Measurements from ENCODE around the gene SRRM2. TPM values are rescaled to one million over a fixed set of nuclear protein-coding genes. Genes with fewer than 3 reads are reported as not detected.

Gene SRRM2
- total RNA-seq, 6 experiments from 2014 or later, result 111 to 419 (median 289) TPM

- no peaks in the 10 kb centered on the region for H3K9me3 ChIP-seq
- TF ChIP-seq POLR2A (IDR thresholded peaks at IDR 0.05) (no peak), CTCF (IDR thresholded peaks at IDR 0.05) (no peak)
- H3K27me3 ChIP-seq, result no peaks in the 10 kb centered on the region
- DNase-seq (peak in 1 of 3 donors; percentile 17), ATAC-seq (peak in 2 of 4 donors; percentile 2 to 10)
- H3K36me3 ChIP-seq, result peaks cover 6 to 89% (median 51%) of the 10 kb centered on the region in 4 donors
- H3K4me3 ChIP-seq, result no peak overlapping the region
- intact Hi-C loops (cut with DNase I), result no loop called here
- H3K4me1 ChIP-seq, result no peaks in the 10 kb centered on the region
- no peak overlapping the region for H3K27ac ChIP-seq
- 72% methylated on average over 10 of the region's 14 CpGs for WGBS (ENCODE audit: insufficient coverage, low coverage, low lambda C conversion rate, missing lambda C conversion rate)
These were observed 17.2 kb downstream of the SRRM2 start for GRCh38 chr16:2769675-2770056.

- Histone ChIP-seq H3K4me1 (no peaks in the 10 kb centered on the region), H3K27ac (no peak overlapping the region), H3K9me3 (no peaks in the 10 kb centered on the region), H3K27me3 (no peaks in the 10 kb centered on the region), H3K4me3 (no peak overlapping the region), H3K36me3 (peaks cover 5 to 89% (median 47%) of the 10 kb centered on the region in 4 donors)
- intact Hi-C loops (cut with DNase I), result no loop called here
- no peak for TF ChIP-seq POLR2A (IDR thresholded peaks at IDR 0.05)
- TF ChIP-seq CTCF (IDR thresholded peaks at IDR 0.05), result peak in 1 of 4 donors; percentile 6
- peak in 2 of 4 donors; percentile 5 to 8 for ATAC-seq
- no CpG with 5 or more reads among the region's 32 CpGs for WGBS (ENCODE audit: insufficient coverage, low coverage, low lambda C conversion rate, missing lambda C conversion rate)
- DNase-seq, result peak in 1 of 3 donors; percentile 19
These were observed 17.9 kb downstream of the SRRM2 start for GRCh38 chr16:2770057-2770951.

- peaks cover 0 to 75% (median 40%) of the 10 kb centered on the region in 4 donors for H3K36me3 ChIP-seq
- TF ChIP-seq CTCF (IDR thresholded peaks at IDR 0.05) (no peak), POLR2A (IDR thresholded peaks at IDR 0.05) (no peak)
- H3K27me3 ChIP-seq, result no peaks in the 10 kb centered on the region
- WGBS (ENCODE audit: insufficient coverage, low coverage, low lambda C conversion rate, missing lambda C conversion rate), result 87% methylated on average over 3 of the region's 18 CpGs
- no peak for ATAC-seq
- no peak overlapping the region for H3K4me3 ChIP-seq
- intact Hi-C loops (cut with DNase I), result no loop called here
- peaks cover 0 to 8% (median 3%) of the 10 kb centered on the region in 4 donors for H3K4me1 ChIP-seq
- no peak for DNase-seq
- H3K9me3 ChIP-seq, result no peaks in the 10 kb centered on the region
- H3K27ac ChIP-seq, result no peak overlapping the region
These were observed 19.3 kb downstream of the SRRM2 start for GRCh38 chr16:2771496-2772402.

- Histone ChIP-seq H3K4me3 (no peak overlapping the region), H3K36me3 (peaks cover 0 to 58% (median 27%) of the 10 kb centered on the region in 4 donors), H3K27ac (no peak overlapping the region), H3K9me3 (no peaks in the 10 kb centered on the region), H3K27me3 (no peaks in the 10 kb centered on the region), H3K4me1 (peaks cover 0 to 12% (median 3%) of the 10 kb centered on the region in 4 donors)
- 90% methylated on average over 6 of the region's 12 CpGs for WGBS (ENCODE audit: insufficient coverage, low coverage, low lambda C conversion rate, missing lambda C conversion rate)
- intact Hi-C loops (cut with DNase I), result no loop called here
- DNase-seq (no peak), ATAC-seq (no peak)
- TF ChIP-seq CTCF (IDR thresholded peaks at IDR 0.05) (no peak), POLR2A (IDR thresholded peaks at IDR 0.05) (no peak)
These were observed 20.9 kb downstream of the SRRM2 start for GRCh38 chr16:2773188-2773968.
